Right kidney (tissue), 1 donor: ENCODE results near the gene PCDHGA4.
"Not testable (repeated sequence)": the region's sequence is repeated elsewhere in the genome, so short reads cannot be mapped to it uniquely, and the experiment has no call there.

ENCODE experiments used
- DNase-seq: peaks from one replicate; pipeline ENCODE4 v3.0.0-alpha.2; 2016

PCDHGA4 gene

DNA sequence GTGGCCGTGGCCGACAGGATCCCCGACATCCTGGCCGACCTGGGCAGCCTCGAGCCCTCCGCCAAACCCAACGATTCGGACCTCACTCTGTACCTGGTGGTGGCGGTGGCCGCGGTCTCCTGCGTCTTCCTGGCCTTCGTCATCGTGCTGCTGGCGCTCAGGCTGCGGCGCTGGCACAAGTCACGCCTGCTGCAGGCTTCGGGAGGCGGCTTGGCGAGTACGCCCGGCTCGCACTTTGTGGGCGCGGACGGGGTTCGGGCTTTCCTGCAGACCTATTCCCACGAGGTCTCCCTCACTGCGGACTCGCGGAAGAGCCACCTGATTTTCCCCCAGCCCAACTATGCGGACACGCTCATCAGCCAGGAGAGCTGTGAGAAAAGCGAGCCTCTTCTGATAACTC, 8.8 kb upstream of the PCDHGA4 start:
- not testable (repeated sequence) for DNase-seq

DNA sequence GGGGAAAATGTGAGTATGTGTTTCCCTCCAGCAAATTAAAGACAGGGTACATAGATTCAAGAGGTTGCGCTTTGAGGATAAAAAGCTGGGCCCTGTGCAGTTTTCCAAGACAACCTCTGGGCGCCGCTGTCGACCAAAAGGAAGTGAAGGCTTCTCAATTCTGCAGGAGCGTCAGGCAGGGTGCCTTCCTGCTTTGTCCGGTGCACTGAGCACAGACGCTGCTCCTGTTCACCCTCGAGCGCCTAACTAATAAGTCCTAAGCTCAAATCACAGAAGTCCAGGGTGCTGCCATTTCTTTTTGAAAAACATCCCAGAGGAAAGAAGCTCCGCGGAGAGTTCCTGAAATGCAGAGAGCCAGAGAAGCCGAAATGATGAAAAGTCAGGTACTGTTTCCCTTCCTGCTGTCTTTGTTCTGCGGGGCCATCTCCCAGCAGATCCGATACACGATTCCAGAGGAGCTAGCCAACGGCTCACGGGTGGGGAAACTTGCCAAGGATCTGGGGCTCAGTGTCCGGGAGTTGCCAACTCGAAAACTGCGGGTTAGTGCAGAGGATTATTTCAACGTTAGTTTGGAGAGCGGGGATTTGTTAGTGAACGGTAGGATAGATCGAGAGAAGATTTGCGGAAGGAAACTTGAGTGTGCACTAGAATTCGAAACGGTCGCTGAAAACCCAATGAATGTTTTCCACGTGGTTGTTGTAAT, 4.8 kb upstream of the PCDHGA4 start, which contains the start of gene PCDHGB1:
PCDHGB1 (plus strand) TSS at position 183 of the 703 bp plus-strand sequence; CDS start at position 345, 162 bp downstream.
- DNase-seq = no peak

GRCh38 chr5:141351591-141351990, 3.2 kb upstream of the PCDHGA4 start:
- DNase-seq = no peak

DNA sequence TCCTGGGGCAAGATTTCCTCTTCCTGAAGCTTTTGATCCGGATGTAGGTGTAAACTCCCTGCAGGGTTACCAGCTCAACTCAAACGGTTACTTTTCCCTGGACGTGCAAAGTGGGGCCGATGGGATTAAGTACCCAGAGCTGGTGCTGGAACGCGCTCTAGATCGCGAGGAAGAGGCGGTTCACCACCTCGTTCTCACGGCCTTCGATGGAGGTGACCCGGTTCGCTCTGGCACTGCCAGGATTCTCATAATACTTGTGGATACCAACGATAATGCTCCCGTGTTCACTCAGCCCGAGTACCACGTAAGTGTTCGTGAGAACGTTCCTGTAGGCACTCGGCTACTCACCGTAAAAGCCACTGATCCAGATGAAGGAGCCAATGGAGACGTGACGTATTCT, 820 bp downstream of the PCDHGA4 start:
- no peak for DNase-seq

DNA sequence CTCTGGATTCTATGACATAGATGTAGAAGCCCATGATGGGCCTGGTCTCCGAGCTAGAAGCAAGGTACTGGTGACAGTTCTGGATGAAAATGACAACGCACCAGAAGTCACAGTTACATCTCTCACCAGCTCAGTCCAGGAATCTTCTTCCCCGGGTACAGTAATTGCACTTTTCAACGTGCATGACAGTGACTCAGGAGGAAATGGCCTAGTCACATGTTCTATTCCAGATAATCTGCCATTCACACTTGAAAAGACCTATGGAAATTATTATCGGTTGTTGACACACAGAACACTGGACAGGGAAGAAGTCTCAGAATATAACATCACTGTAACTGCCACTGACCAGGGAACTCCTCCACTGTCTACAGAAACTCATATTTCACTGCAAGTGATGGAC, 1.3 kb downstream of the PCDHGA4 start:
- no peak for DNase-seq

DNA sequence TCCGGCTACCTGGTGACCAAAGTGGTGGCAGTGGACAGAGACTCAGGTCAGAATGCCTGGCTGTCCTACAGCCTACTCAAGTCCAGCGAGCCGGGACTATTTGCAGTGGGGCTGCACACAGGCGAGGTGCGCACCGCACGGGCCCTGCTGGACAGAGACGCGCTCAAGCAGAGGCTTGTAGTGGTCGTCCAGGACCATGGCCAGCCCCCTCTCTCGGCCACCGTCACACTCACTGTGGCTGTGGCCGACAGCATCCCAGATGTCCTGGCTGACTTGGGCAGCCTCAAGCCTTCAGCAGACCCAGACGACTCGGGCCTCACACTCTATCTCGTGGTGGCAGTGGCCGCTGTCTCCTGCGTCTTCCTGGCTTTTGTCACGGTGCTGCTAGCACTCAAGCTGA, 2.1 kb downstream of the PCDHGA4 start:
- no peak for DNase-seq

DNA sequence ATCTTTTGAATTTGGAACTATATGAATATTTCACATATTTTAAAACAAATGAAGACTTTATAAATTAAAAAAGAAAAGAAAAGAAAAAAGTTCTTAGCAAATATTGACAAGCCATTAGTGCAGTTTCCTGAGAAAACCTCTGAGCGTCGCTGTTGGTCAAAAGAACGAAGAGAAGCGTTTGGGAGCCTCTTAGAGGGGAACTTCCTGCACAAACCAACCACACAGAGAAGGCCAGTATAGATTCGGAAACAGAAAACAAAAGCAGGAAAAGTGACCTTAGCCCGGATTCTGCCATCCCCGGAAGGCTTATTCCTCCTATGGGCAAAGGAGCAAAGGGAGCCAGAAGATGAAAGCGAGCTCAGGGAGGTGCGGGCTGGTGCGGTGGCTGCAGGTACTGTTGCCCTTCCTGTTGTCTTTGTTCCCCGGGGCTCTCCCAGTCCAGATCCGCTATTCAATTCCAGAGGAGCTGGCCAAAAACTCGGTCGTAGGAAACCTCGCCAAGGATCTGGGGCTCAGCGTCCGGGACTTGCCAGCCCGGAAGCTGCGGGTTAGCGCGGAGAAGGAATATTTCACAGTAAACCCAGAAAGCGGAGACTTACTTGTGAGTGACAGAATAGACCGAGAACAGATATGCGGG, 5.1 kb downstream of the PCDHGA4 start, which contains the start of gene PCDHGB2:
PCDHGB2 (plus strand) TSS at position 205 of the 637 bp plus-strand sequence; CDS start at position 347, 142 bp downstream.
- DNase-seq = peak; percentile 8

DNA sequence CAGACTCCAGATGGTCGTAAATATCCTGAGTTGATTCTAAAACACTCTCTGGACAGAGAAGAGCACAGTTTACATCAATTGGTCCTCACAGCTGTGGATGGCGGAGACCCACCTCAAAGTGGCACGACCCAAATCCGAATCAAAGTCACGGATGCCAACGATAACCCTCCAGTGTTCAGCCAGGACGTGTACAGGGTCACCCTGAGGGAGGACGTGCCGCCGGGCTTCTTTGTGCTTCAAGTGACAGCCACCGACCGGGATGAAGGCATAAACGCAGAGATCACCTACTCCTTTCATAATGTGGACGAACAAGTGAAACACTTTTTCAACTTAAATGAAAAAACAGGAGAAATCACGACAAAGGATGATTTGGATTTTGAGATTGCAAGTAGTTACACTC, 5.9 kb downstream of the PCDHGA4 start:
- no peak for DNase-seq

- DNase-seq = no peak
Measured at GRCh38 chr5:141362719-141363118, 7.9 kb downstream of the PCDHGA4 start.

- peak; percentile 22 for DNase-seq
Measured at GRCh38 chr5:141363952-141364660, 9.3 kb downstream of the PCDHGA4 start, which contains the start of gene PCDHGA5. TSS of gene PCDHGA5 (plus strand) at chr5:141364162. CDS start at chr5:141364331, 169 bp downstream.

DNA sequence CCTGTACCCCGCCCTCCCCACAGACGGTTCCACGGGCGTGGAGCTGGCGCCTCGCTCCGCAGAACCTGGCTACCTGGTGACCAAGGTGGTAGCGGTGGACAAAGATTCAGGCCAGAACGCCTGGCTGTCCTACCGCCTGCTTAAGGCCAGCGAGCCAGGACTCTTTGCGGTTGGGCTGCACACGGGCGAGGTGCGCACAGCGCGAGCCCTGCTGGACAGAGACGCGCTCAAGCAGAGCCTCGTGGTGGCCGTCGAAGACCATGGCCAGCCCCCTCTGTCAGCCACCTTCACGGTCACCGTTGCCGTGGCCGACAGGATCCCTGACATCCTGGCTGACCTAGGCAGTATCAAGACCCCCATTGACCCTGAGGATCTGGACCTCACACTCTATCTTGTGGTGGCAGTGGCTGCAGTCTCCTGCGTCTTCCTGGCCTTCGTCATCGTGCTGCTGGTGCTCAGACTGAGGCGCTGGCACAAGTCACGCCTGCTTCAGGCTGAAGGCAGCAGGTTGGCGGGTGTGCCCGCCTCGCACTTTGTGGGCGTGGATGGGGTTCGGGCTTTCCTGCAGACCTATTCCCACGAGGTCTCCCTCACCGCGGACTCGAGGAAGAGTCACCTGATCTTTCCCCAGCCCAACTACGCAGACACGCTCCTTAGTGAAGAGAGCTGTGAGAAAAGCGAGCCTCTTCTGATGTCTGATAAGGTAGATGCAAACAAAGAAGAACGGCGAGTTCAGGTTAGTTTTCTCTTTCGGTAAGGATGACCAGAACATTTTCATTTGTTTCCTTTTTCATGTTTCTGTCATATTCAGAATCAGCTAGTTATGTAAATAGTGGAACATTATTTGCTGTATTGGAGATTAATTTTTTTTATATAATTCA, 11.4 kb downstream of the PCDHGA4 start:
- no peak for DNase-seq

DNA sequence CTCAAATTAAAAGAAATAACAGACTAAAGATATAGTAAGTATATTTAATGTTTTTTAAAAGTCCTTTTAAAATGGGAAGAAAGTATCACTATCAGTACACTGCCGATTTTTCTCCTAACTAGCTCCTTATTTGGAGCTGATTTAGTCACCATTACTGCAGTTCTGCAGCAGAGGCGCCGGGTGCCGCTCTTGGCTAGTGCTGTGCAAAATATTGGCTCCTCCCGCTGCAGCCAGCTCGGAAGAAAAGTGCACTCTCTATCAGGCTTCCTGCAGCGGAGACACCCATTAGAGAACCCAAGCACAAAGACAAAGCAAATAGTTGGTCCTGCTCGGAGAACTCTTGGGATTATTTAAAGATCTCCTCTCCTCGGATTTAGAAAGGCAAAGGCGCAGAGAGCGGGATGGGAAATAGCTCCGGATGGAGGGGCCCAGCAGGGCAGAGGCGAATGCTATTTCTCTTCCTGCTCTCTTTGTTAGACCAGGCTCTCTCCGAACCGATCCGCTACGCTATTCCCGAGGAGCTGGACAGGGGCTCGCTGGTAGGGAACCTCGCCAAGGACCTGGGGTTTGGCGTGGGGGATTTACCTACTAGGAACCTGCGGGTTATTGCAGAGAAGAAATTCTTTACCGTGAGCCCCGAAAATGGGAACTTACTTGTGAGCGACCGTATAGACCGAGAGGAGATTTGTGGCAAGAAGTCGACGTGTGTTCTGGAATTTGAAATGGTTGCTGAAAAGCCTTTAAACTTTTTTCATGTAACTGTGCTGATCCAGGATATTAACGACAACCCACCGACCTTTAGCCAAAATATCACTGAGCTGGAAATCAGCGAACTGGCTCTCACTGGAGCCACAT, 15.4 kb downstream of the PCDHGA4 start, which contains the start of gene PCDHGB3:
PCDHGB3 (plus strand) TSS at position 249 of the 855 bp plus-strand sequence; CDS start at position 402, 153 bp downstream.
- no peak for DNase-seq

GRCh38 chr5:141371572-141372475, 17.0 kb downstream of the PCDHGA4 start:
- no peak for DNase-seq

GRCh38 chr5:141373673-141374317, 19.0 kb downstream of the PCDHGA4 start, which contains the start of gene PCDHGA6:
TSS of gene PCDHGA6 (plus strand) at chr5:141373891. CDS start at chr5:141374084, 193 bp downstream.
- peak; percentile 41 for DNase-seq

DNA sequence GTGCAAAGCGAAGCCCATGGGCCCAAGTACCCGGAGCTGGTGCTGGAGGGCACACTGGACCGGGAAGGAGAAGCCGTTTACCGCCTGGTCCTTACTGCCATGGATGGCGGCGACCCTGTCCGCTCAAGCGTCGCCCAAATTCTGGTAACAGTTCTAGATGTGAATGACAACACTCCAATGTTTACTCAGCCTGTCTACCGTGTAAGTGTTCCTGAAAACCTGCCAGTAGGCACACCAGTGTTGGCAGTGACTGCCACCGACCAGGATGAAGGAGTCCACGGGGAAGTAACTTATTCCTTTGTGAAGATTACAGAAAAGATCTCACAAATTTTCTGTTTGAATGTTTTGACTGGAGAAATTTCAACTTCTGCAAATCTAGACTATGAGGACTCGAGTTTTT, 19.8 kb downstream of the PCDHGA4 start:
- DNase-seq = no peak

DNA sequence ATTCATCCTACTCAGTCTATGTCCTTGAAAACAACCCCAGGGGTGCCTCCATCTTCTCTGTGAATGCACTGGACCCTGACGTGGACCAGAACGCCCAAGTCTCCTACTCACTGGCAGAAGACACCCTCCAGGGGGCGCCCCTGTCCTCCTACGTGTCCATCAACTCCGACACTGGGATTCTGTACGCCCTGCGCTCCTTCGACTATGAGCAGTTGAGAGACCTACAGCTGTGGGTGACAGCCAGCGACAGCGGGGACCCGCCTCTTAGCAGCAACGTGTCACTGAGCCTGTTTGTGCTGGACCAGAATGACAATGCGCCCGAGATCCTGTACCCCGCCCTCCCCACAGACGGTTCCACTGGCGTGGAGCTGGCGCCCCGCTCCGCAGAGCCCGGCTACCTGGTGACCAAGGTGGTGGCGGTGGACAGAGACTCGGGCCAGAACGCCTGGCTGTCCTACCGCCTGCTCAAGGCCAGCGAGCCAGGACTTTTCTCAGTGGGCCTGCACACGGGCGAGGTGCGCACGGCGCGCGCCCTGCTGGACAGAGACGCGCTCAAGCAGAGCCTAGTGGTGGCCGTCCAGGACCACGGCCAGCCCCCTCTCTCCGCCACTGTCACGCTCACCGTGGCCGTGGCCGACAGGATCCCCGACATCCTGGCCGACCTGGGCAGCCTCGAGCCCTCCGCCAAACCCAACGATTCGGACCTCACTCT, 20.8 kb downstream of the PCDHGA4 start:
- not testable (repeated sequence) for DNase-seq

- peak; percentile 19 for DNase-seq
Measured at GRCh38 chr5:141382469-141383294, 27.9 kb downstream of the PCDHGA4 start, which contains the start of gene PCDHGA7. TSS of gene PCDHGA7 (plus strand) at chr5:141382742. CDS start at chr5:141382900, 158 bp downstream.
